Type B pancreatic cell (in vitro differentiated cells): ENCODE measurements around the gene COQ9. TPM values are rescaled to one million over a fixed set of nuclear protein-coding genes. Genes with fewer than 3 reads are reported as not detected.
"Not testable (repeated sequence)": the region's sequence is repeated elsewhere in the genome, so short reads cannot be mapped to it uniquely, and the experiment has no call there.

Experiments used
- DNase-seq: peaks from one replicate; pipeline ENCODE4 v3.0.0; 2021; ENCODE audit warnings: mixed read lengths; ENCODE audit not compliant: unreplicated experiment; ENCODE audit errors: extremely low spot score
- H3K27ac Mint-ChIP-seq: 2 replicates; pipeline ENCODE4 v1.8.0; 2021; ENCODE audit warnings: mild to moderate bottlenecking, mixed read lengths
- H3K27me3 Mint-ChIP-seq: 2 replicates; pipeline ENCODE4 v1.8.0; 2021; ENCODE audit warnings: mixed read lengths
- H3K36me3 Mint-ChIP-seq: 2 replicates; pipeline ENCODE4 v1.8.0; 2021; ENCODE audit warnings: mixed read lengths
- H3K4me1 Mint-ChIP-seq: one replicate; pipeline ENCODE4 v1.8.0; 2021; ENCODE audit warnings: mixed read lengths; ENCODE audit not compliant: unreplicated experiment
- H3K4me3 Mint-ChIP-seq: 2 replicates; pipeline ENCODE4 v1.8.0; 2021; ENCODE audit warnings: mild to moderate bottlenecking, mixed read lengths
- H3K9me3 Mint-ChIP-seq: 2 replicates; pipeline ENCODE4 v1.8.0; 2021; ENCODE audit warnings: mixed read lengths
- CTCF ChIP-seq: fragments of 200-600 bp; sonication (generic); conservative IDR thresholded peaks from 2 replicates; pipeline ENCODE4 v1.5.0; 2021; ENCODE audit warnings: antibody characterized with exemption, mild to moderate bottlenecking
- total RNA-seq: library from RNA; stranded (reverse); gene quantifications from 2 replicates; pipeline ENCODE4 v1.2.1, GENCODE V29; 2021; ENCODE audit warnings: low replicate concordance

The COQ9 gene
- total RNA-seq, 1 donor from 2014 or later = 73.1 TPM

GRCh38 chr16:57427824-57428223 is 19.5 kb upstream of the COQ9 start:
- Mint-ChIP-seq H3K36me3 (peaks cover 26% of the 10 kb centered on the region), H3K27ac (no peak overlapping the region), H3K27me3 (no peaks in the 10 kb centered on the region), H3K4me3 (no peak overlapping the region), H3K4me1 (no peaks in the 10 kb centered on the region), H3K9me3 (no peaks in the 10 kb centered on the region)
- TF ChIP-seq CTCF = no peak
- DNase-seq = no peak

GRCh38 chr16:57430955-57431354 is 16.3 kb upstream of the COQ9 start:
- Mint-ChIP-seq H3K36me3 (peaks cover 31% of the 10 kb centered on the region), H3K4me3 (no peak overlapping the region), H3K4me1 (no peaks in the 10 kb centered on the region), H3K27ac (no peak overlapping the region), H3K27me3 (no peaks in the 10 kb centered on the region), H3K9me3 (no peaks in the 10 kb centered on the region)
- no peak for DNase-seq
- TF ChIP-seq CTCF = no peak

GRCh38 chr16:57432505-57432904 is 14.8 kb upstream of the COQ9 start:
- H3K27ac Mint-ChIP-seq = no peak overlapping the region
- H3K9me3 Mint-ChIP-seq = no peaks in the 10 kb centered on the region
- H3K27me3 Mint-ChIP-seq = no peaks in the 10 kb centered on the region
- no peak for TF ChIP-seq CTCF
- peaks cover 31% of the 10 kb centered on the region for H3K36me3 Mint-ChIP-seq
- no peaks in the 10 kb centered on the region for H3K4me1 Mint-ChIP-seq
- H3K4me3 Mint-ChIP-seq = no peak overlapping the region
- no peak for DNase-seq

- Mint-ChIP-seq H3K27me3 (no peaks in the 10 kb centered on the region), H3K4me3 (no peak overlapping the region), H3K9me3 (no peaks in the 10 kb centered on the region), H3K4me1 (no peaks in the 10 kb centered on the region), H3K27ac (no peak overlapping the region), H3K36me3 (peaks cover 28% of the 10 kb centered on the region)
- DNase-seq = no peak
- no peak for TF ChIP-seq CTCF
Measured at GRCh38 chr16:57432989-57433388, 14.3 kb upstream of the COQ9 start.

GRCh38 chr16:57434003-57434402 is 13.3 kb upstream of the COQ9 start:
- Mint-ChIP-seq H3K4me1 (no peaks in the 10 kb centered on the region), H3K27me3 (no peaks in the 10 kb centered on the region), H3K27ac (no peak overlapping the region), H3K36me3 (peaks cover 29% of the 10 kb centered on the region), H3K9me3 (no peaks in the 10 kb centered on the region), H3K4me3 (no peak overlapping the region)
- TF ChIP-seq CTCF = no peak
- DNase-seq = no peak

GRCh38 chr16:57435838-57436237 is 11.4 kb upstream of the COQ9 start:
- no peak for DNase-seq
- Mint-ChIP-seq H3K4me1 (no peaks in the 10 kb centered on the region), H3K9me3 (no peaks in the 10 kb centered on the region), H3K36me3 (peaks cover 39% of the 10 kb centered on the region), H3K27me3 (no peaks in the 10 kb centered on the region), H3K27ac (no peak overlapping the region), H3K4me3 (no peak overlapping the region)
- TF ChIP-seq CTCF = no peak

GRCh38 chr16:57439947-57440346 is 7.3 kb upstream of the COQ9 start:
- H3K27me3 Mint-ChIP-seq, H3K27ac Mint-ChIP-seq, DNase-seq, H3K9me3 Mint-ChIP-seq, H3K4me1 Mint-ChIP-seq, H3K4me3 Mint-ChIP-seq: not testable (repeated sequence)
- H3K36me3 Mint-ChIP-seq = peaks cover 49% of the 10 kb centered on the region

- not testable (repeated sequence) for H3K4me3 Mint-ChIP-seq, H3K27ac Mint-ChIP-seq, H3K4me1 Mint-ChIP-seq, DNase-seq, H3K9me3 Mint-ChIP-seq, H3K27me3 Mint-ChIP-seq
- peaks cover 47% of the 10 kb centered on the region for H3K36me3 Mint-ChIP-seq
Measured at GRCh38 chr16:57440551-57440950, 6.7 kb upstream of the COQ9 start.
